Measurements from ENCODE around the gene UGCG.
"Not testable (repeated sequence)": the region's sequence is repeated elsewhere in the genome, so short reads cannot be mapped to it uniquely, and the experiment has no call there.

UGCG gene

GRCh38 chr9:111922324-111923013, 25.9 kb downstream of the UGCG start:
- no peak for DNase-seq

GRCh38 chr9:111924281-111924680, 27.7 kb downstream of the UGCG start:
- no peak for DNase-seq

- no peak for DNase-seq
These were observed 28.6 kb downstream of the UGCG start for GRCh38 chr9:111925017-111925770.

- no peak for DNase-seq
These were observed 29.2 kb downstream of the UGCG start for GRCh38 chr9:111925784-111926183.

- peak; percentile 74 for DNase-seq
These were observed 29.8 kb downstream of the UGCG start for GRCh38 chr9:111926421-111926875.

- no peak for DNase-seq
These were observed 31.7 kb downstream of the UGCG start for GRCh38 chr9:111928359-111928720.

GRCh38 chr9:111934747-111935146, 38.1 kb downstream of the UGCG start:
- DNase-seq, result no peak

GRCh38 chr9:111936391-111936790, 39.8 kb downstream of the UGCG start:
- no peak for DNase-seq

GRCh38 chr9:111937301-111937700, 40.7 kb downstream of the UGCG start:
- DNase-seq, result no peak

- peak; percentile 52 for DNase-seq
These were observed 41.3 kb downstream of the UGCG start for GRCh38 chr9:111937781-111938426.

GRCh38 chr9:111938427-111938800, 41.8 kb downstream of the UGCG start:
- no peak for DNase-seq

- DNase-seq, result no peak
These were observed 42.7 kb downstream of the UGCG start for GRCh38 chr9:111939322-111939721.

- DNase-seq, result no peak
These were observed 44.1 kb downstream of the UGCG start for GRCh38 chr9:111940697-111941096.

- DNase-seq, result no peak
These were observed 46.6 kb downstream of the UGCG start for GRCh38 chr9:111943200-111943599.

- DNase-seq, result no peak
These were observed 47.1 kb downstream of the UGCG start for GRCh38 chr9:111943746-111944145.

- DNase-seq, result no peak
These were observed 47.7 kb downstream of the UGCG start for GRCh38 chr9:111944241-111944866.

GRCh38 chr9:111945216-111945615, 48.6 kb downstream of the UGCG start:
- DNase-seq, result peak; percentile 26

- not testable (repeated sequence) for DNase-seq
These were observed 51.5 kb downstream of the UGCG start for GRCh38 chr9:111948109-111948508.

- no peak for DNase-seq
These were observed 52.3 kb downstream of the UGCG start for GRCh38 chr9:111948951-111949350.

GRCh38 chr9:111949919-111950318, 53.3 kb downstream of the UGCG start:
- no peak for DNase-seq

GRCh38 chr9:111952559-111952958, 55.9 kb downstream of the UGCG start:
- DNase-seq, result no peak

GRCh38 chr9:111953444-111953843, 56.8 kb downstream of the UGCG start:
- DNase-seq, result no peak

GRCh38 chr9:111955048-111955447, 58.4 kb downstream of the UGCG start:
- no peak for DNase-seq

All from activated CD4-positive, alpha-beta T cell treated with anti-CD3 and anti-CD28 coated beads, Interleukin-10, Interleukin-2, amounts not matched to agents 100 ng/mL and 50 ng/mL, durations not matched to agents 16 hours and 8 hours (primary cell).